ENCODE results near the gene CACYBP. TPM values are rescaled to one million over a fixed set of nuclear protein-coding genes. Genes with fewer than 3 reads are reported as not detected.

The CACYBP gene
- total and polyA plus RNA-seq, 2 of the 13 experiments (the other 11 are each of a cell fraction or from before 2014, with no cell fraction given): 18.4 to 183 TPM

DNA sequence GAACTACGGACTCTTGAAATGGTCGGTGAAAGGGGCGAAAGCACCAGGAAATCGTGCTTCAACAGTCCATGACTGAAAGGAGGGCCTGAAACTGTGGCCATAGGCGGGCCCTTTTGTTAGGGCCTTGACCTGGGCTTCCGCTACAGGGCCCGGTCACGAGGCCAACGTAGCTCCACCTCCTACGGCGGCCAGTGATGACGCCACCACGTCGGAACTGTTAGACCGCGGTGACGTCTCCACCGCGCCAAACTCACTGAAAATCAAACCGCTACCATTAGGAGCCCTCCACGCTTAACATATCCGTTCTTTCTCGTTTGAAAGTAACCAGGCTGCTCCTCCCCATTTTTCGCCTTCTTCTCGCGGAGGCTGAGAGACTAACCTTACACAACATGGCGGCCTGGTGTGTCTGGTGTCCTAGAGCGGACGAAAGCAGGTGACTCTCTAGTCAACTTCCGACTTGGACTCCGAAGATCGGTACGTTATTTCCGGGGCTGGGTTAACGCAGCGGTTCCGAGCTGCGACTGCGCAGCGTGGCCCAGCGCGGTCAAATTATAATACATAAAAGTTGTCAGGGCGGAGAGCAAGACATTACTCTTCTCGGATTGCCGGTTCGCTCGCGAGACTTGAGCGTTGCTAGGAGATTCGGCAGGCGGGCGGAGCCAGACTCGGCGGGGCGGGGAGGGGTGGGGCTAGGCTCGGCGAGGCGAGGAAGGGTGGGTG lies 371 bp upstream of the CACYBP start (continued):
- TF ChIP-seq, protein P1, sequence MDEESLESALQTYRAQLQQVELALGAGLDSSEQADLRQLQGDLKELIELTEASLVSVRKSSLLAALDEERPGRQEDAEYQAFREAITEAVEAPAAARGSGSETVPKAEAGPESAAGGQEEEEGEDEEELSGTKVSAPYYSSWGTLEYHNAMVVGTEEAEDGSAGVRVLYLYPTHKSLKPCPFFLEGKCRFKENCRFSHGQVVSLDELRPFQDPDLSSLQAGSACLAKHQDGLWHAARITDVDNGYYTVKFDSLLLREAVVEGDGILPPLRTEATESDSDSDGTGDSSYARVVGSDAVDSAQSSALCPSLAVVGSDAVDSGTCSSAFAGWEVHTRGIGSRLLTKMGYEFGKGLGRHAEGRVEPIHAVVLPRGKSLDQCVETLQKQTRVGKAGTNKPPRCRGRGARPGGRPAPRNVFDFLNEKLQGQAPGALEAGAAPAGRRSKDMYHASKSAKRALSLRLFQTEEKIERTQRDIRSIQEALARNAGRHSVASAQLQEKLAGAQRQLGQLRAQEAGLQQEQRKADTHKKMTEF (CRISPR knock-in tag; IDR thresholded peaks at IDR 0.05): peak; percentile 75
- peak; percentile 96 for TF ChIP-seq DMAP1 (CRISPR knock-in tag; IDR thresholded peaks at IDR 0.05)
- no peak for TF ChIP-seq ZNF747 (CRISPR knock-in tag; IDR thresholded peaks at IDR 0.05; ENCODE audit: borderline replicate concordance)
- TF ChIP-seq ZNF563 (CRISPR knock-in tag; IDR thresholded peaks at IDR 0.05): no peak; the same call in 1 of the 2 replicates
- TF ChIP-seq CHD4 (IDR thresholded peaks at IDR 0.05; ENCODE audit: borderline replicate concordance, low read length): no peak
- TF ChIP-seq CBX1 (IDR thresholded peaks at IDR 0.05; ENCODE audit: low read depth): peak; percentile 31
- TF ChIP-seq, protein P2, sequence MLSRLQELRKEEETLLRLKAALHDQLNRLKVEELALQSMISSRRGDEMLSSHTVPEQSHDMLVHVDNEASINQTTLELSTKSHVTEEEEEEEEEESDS (CRISPR knock-in tag; IDR thresholded peaks at IDR 0.05; ENCODE audit: borderline replicate concordance): peak; percentile 69; the same call in 1 of the 2 replicates
- TF ChIP-seq RBM22 (optimal IDR thresholded peaks at IDR 0.05; ENCODE audit: low read length): peak; percentile 75
- TF ChIP-seq SAP130 (CRISPR knock-in tag; IDR thresholded peaks at IDR 0.05; ENCODE audit: low read depth): peak; percentile 88
- peak; percentile 90 for TF ChIP-seq RFX1 (IDR thresholded peaks at IDR 0.05)
- TF ChIP-seq GFI1 (CRISPR knock-in tag; IDR thresholded peaks at IDR 0.05; ENCODE audit: borderline replicate concordance): no peak
- peak; percentile 76; the same call in 1 of the 2 replicates for TF ChIP-seq IRF2 (CRISPR knock-in tag; IDR thresholded peaks at IDR 0.05)
- peak; percentile 31; the same call in 1 of the 2 replicates for TF ChIP-seq CEBPB (IDR thresholded peaks at IDR 0.05; ENCODE audit: borderline replicate concordance, low read depth, low read length)
- peak; percentile 44; the same call in 1 of the 2 replicates for TF ChIP-seq ZNF225 (CRISPR knock-in tag; IDR thresholded peaks at IDR 0.05)
- peak; percentile 97 for TF ChIP-seq POLR2AphosphoS5 (IDR thresholded peaks at IDR 0.05; ENCODE audit: low read depth, low read length)
- TF ChIP-seq ATRX (CRISPR knock-in tag; IDR thresholded peaks at IDR 0.05; ENCODE audit: borderline replicate concordance): no peak
- TF ChIP-seq, protein P3, sequence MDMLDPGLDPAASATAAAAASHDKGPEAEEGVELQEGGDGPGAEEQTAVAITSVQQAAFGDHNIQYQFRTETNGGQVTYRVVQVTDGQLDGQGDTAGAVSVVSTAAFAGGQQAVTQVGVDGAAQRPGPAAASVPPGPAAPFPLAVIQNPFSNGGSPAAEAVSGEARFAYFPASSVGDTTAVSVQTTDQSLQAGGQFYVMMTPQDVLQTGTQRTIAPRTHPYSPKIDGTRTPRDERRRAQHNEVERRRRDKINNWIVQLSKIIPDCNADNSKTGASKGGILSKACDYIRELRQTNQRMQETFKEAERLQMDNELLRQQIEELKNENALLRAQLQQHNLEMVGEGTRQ (IDR thresholded peaks at IDR 0.05; ENCODE audit: low read depth, low read length): peak; percentile 80
- TF ChIP-seq, protein P3 (CRISPR knock-in tag; IDR thresholded peaks at IDR 0.05; ENCODE audit: borderline replicate concordance): peak; percentile 95; the same call in 1 of the 2 replicates
- 0 out of 2 replicates have a peak, but pooled peaks have one; percentile 25 for TF ChIP-seq ZFP41 (CRISPR knock-in tag; IDR thresholded peaks at IDR 0.05; ENCODE audit: borderline replicate concordance)
- TF ChIP-seq MYC (CRISPR knock-in tag; IDR thresholded peaks at IDR 0.05; ENCODE audit: borderline replicate concordance): peak; percentile 88
- peak; percentile 70; the same call in 1 of the 2 replicates for TF ChIP-seq SIN3B (IDR thresholded peaks at IDR 0.05; ENCODE audit: low read length)
- TF ChIP-seq, protein P4, sequence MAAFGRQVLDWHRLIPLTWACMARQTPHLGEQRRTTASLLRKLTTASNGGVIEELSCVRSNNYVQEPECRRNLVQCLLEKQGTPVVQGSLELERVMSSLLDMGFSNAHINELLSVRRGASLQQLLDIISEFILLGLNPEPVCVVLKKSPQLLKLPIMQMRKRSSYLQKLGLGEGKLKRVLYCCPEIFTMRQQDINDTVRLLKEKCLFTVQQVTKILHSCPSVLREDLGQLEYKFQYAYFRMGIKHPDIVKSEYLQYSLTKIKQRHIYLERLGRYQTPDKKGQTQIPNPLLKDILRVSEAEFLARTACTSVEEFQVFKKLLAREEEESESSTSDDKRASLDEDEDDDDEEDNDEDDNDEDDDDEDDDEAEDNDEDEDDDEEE (CRISPR knock-in tag; IDR thresholded peaks at IDR 0.05): peak; percentile 33; the same call in 1 of the 2 replicates
- TF ChIP-seq, protein P5, sequence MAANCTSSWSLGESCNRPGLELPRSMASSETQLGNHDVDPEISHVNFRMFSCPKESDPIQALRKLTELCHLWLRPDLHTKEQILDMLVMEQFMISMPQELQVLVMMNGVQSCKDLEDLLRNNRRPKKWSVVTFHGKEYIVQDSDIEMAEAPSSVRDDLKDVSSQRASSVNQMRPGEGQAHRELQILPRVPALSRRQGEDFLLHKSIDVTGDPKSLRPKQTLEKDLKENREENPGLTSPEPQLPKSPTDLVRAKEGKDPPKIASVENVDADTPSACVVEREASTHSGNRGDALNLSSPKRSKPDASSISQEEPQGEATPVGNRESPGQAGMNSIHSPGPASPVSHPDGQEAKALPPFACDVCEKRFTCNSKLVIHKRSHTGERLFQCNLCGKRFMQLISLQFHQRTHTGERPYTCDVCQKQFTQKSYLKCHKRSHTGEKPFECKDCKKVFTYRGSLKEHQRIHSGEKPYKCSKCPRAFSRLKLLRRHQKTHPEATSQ (CRISPR knock-in tag; IDR thresholded peaks at IDR 0.05; ENCODE audit: borderline replicate concordance): 0 out of 2 replicates have a peak, but pooled peaks have one; percentile 55
- no peak for TF ChIP-seq XBP1 (CRISPR knock-in tag; IDR thresholded peaks at IDR 0.05)

All from HepG2 (cell line).